ENCODE results near the gene SPRED1. TPM values are rescaled to one million over a fixed set of nuclear protein-coding genes. Genes with fewer than 3 reads are reported as not detected.

The SPRED1 gene
- total RNA-seq, 1 donor, result 55.7 TPM

GRCh38 chr15:38260077-38260476 lies 7.4 kb downstream of the SPRED1 start:
- TF ChIP-seq, protein P1, sequence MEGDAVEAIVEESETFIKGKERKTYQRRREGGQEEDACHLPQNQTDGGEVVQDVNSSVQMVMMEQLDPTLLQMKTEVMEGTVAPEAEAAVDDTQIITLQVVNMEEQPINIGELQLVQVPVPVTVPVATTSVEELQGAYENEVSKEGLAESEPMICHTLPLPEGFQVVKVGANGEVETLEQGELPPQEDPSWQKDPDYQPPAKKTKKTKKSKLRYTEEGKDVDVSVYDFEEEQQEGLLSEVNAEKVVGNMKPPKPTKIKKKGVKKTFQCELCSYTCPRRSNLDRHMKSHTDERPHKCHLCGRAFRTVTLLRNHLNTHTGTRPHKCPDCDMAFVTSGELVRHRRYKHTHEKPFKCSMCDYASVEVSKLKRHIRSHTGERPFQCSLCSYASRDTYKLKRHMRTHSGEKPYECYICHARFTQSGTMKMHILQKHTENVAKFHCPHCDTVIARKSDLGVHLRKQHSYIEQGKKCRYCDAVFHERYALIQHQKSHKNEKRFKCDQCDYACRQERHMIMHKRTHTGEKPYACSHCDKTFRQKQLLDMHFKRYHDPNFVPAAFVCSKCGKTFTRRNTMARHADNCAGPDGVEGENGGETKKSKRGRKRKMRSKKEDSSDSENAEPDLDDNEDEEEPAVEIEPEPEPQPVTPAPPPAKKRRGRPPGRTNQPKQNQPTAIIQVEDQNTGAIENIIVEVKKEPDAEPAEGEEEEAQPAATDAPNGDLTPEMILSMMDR (IDR thresholded peaks at IDR 0.05; ENCODE audit: insufficient read depth, low read depth, low read length), result no peak
- no peak for DNase-seq (ENCODE audit: low read depth)

DNA sequence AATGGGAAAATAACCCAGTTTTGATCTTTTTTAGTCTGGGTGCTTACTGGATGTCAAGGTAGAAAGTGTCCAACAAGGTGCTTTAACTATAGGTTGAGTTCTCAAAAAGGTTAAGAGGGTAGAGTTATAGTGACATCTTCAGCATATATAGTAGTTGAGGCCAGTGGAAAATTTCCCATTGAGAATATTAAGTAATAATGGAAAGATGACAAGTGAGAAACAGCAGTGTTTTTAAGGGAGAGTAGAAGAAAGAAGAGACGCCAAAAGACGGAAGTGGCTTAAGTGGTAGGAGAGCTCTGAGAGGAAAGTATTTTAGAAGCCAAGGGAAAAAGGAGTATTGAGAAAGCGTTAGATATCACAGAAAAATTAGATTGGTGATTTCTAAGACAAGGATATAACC lies 10.6 kb downstream of the SPRED1 start:
- TF ChIP-seq, protein P1 (IDR thresholded peaks at IDR 0.05; ENCODE audit: insufficient read depth, low read depth, low read length), result no peak
- no peak for DNase-seq (ENCODE audit: low read depth)
- no peak overlapping the region for H3K4me3 ChIP-seq (ENCODE audit: low read depth, low read length)

More at GRCh38 chr15:38260077-38260476, 7.4 kb downstream of the SPRED1 start:
- H3K4me3 ChIP-seq (ENCODE audit: low read depth, low read length), result no peak overlapping the region

DNA sequence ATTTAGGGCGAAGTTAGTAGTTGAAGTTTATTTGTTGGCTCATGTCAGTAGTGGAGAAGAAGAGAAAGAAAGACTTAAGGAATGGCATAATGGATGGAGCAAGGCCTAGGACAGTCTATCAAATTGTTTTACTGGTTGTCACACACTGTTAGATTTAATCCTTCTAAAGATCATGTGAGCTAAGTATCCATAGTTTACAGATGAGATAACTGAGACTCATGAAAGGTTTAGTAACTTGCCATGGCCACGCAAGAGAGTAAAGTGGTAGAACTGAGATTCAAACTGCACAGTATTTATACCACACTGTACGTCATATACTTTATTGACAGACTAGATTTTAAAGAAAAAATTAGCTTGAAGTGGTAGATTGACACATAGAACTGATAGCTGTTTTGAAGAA lies 11.4 kb downstream of the SPRED1 start:
- TF ChIP-seq, protein P1 (IDR thresholded peaks at IDR 0.05; ENCODE audit: insufficient read depth, low read depth, low read length), result no peak
- DNase-seq (ENCODE audit: low read depth), result peak; percentile 74
- no peak overlapping the region for H3K4me3 ChIP-seq (ENCODE audit: low read depth, low read length)

- TF ChIP-seq, protein P1 (IDR thresholded peaks at IDR 0.05; ENCODE audit: insufficient read depth, low read depth, low read length), result no peak
- DNase-seq (ENCODE audit: low read depth), result no peak
- H3K4me3 ChIP-seq (ENCODE audit: low read depth, low read length), result peak overlapping the region; percentile 7
These were observed 13.8 kb downstream of the SPRED1 start for GRCh38 chr15:38266247-38266986.

DNA sequence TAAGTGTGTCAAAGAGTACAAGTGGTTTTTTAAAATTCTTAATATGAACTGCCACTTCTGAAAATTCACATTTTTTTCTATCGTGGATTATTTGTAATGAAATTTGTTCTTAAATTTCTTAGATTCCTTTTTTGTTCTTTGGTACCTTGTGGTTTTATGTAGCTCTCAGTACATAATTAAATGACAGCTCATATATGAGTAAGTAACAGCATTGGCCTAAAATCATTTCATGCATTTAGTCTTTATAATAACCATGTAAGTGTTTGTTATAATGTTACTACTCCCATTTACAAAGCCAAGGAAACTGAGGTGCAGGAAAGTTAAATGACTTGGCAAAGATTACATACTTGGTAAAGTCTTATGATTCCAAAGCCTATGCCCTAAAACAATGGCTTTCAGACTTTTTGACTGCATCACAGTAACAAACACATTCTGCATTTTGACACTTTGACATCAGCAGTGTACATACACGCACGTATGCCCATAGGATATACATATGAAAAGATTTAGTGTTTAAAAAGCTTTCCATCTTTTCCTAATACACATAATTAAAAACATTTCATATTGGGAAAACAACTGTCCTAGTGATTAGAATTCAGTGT lies 14.9 kb downstream of the SPRED1 start:
- DNase-seq (ENCODE audit: low read depth), result no peak
- TF ChIP-seq, protein P1 (IDR thresholded peaks at IDR 0.05; ENCODE audit: insufficient read depth, low read depth, low read length), result no peak
- no peak overlapping the region for H3K4me3 ChIP-seq (ENCODE audit: low read depth, low read length)

- TF ChIP-seq, protein P1 (IDR thresholded peaks at IDR 0.05; ENCODE audit: insufficient read depth, low read depth, low read length), result no peak
- no peak overlapping the region for H3K4me3 ChIP-seq (ENCODE audit: low read depth, low read length)
- no peak for DNase-seq (ENCODE audit: low read depth)
These were observed 18.5 kb downstream of the SPRED1 start for GRCh38 chr15:38271144-38271543.

Data from fibroblast of villous mesenchyme (primary cell).